NCI-H2081 (cell line): ENCODE measurements around the gene VPS8.

Source experiments
- DNase-seq, 2 experiments: peaks; one replicate each; lab custom pipeline; 2025; lab: John Stamatoyannopoulos, UW

The VPS8 gene

DNA sequence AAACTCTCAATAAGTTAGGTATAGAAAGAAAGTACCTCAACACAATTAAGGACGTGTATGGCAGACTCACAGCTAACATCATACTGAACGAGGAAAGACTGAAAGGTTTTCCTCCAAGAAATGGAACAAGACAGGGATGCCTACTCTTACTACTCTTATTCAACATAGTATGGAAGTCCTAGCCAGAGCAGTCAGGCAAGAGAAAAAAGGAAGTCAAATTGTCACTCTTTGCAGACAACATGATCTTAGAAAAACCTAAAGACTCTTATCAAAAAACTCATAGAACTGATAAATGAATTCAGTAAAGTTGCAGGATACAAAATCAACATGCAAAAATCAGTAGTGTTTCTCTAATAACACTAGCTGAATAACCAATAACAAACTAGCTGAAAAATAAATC is 244.9 kb downstream of the VPS8 start:
- DNase-seq: no peak

DNA sequence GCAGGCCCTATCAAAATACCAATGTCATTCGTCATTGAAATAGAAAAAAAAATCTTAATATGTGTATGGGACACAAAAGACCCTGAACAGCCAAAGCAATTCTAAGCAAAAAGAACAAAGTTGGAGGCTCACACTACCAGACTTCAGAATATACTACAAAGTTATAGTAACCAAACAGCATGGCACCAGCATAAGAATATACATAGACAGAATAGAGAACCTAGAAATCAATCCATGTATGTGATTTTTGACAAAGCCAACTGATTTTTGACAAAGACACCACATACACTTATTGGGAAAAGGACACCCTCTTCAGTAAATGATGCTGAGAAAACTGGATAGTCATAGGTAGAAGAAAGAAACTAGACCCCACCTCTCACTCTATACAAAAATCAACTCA is 245.9 kb downstream of the VPS8 start:
- no peak for DNase-seq

DNA sequence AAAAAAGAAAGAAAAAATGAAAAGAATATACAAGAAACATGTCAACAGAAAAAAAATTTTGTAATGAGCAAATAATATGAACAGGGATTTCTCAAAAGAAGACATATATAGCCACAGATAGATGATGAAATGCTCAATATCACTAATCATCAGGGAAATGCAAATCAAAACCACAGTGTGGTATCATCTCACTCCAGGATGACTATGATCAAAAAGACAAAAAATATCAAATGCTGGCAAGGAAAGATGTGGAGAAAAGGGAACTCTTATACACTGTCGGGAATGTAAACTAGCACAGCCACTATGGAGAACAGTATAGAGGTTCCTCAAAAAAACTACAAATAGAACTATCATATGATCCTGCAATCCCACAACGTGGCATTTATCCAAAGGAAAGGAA is 246.8 kb downstream of the VPS8 start:
- no peak for DNase-seq

DNA sequence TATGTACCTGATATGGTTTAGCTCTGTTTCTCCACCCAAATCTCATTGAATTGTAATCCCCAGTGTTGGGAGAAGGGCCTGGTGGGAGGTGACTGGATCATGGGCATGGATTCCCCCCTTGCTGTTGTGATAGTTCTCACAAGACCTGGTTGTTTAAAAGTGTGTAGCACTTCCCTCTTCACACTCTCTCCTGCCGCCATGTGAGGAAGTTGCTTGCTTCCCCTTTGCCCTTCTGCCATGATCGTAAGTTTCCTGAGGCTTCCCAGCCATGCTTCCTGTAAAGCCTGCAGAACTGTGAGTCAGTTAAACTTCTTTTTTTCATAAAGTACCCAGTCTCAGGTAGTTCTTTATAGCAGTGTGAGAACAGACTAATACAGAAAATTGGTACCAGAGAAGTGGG is 247.8 kb downstream of the VPS8 start:
- DNase-seq: no peak

DNA sequence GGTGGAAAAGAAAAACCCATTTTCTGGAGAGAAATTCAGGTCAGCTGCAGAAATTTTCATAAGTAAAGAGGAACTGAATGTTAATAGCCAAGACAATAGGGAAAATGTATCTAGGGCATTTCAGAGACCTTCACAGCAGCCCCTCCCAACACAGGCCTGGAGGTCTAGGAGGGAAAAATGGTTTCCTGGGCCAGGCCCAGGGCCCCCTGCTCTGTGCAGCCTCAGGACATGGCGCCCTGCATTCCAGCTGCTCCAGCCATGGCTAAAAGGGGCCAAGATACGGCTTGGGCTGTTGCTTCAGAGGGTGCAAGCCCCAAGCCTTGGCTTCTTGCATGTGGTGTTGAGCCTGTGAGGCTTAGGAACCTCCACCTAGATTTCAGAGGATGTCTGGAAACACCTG is 248.7 kb downstream of the VPS8 start:
- no peak for DNase-seq

DNA sequence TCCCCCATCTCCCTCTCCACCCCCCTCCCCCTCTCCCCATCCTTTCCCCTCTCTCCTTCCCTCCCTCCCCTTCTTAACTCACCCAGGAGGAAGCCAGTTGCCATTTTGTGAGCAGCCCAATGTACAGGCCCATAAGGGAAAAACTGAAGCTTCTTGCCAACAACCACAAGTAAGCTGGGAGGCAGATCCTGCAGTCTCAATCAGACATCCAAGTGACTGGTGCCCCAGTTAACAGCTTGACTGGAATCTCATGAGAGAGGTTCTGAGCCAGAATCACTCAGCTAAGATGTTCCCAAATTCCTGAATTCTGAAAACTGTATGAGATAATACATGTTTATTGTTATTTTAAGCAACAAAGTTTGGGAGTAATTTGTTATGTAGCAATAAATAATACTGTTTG is 250.2 kb downstream of the VPS8 start:
- DNase-seq: no peak

DNA sequence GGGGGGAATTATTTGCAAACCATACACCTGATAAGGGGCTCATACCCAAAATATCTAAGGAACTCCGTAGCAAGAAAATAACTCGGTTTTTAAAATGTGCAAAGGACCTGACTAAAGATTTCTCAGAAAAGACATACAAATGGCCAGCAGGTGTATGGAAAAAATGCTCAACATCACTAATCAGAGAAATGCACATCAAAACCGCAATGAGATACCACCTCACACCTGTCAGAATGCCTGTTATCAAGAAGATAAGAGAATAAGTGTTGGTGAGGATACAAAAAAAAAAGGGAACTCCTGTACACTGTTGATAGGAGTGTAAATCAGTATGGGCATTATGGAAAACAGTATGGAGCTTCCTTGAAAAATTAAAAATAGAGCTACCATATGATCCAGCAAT is 251.5 kb downstream of the VPS8 start:
- DNase-seq: no peak

DNA sequence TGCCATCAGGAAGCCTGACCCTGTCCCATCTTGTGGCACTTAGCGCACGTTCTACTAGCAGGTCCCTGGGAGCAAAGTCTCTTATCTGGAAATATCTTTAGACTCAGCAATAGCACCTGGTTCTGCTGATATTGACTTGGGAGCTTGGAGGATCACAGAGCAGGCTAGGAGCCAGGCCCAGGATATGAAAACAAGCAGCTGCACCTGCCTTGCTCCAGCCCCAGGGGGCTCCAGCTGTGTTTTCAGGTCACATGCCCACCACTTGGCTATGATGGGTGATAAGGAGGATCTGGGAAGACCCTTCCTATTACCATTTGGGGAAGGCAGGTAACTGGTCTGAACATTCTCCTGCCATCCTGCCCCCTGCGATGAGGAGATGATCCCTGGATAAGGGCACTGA is 253.1 kb downstream of the VPS8 start:
- DNase-seq: peak in 1 of 2 experiments; percentile 27

DNA sequence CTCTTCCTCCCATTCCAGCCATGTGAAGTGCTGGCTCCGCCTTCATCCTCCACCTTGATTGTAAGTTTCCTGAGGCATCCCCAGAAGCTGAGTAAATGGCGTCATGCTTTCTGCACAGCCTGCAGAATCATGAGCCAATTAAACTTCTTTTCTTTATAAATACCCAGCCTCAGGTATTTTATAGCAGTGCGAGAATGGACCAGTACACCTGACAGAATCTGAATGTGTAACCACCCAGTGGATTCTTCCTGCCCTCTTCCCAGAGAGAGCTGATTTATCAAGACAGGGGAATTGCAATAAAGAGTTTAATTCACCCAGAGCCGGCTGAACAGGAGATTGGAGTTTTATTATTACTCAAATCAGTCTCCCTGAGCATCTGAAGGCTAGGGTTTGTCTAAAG is 254.3 kb downstream of the VPS8 start:
- no peak for DNase-seq

DNA sequence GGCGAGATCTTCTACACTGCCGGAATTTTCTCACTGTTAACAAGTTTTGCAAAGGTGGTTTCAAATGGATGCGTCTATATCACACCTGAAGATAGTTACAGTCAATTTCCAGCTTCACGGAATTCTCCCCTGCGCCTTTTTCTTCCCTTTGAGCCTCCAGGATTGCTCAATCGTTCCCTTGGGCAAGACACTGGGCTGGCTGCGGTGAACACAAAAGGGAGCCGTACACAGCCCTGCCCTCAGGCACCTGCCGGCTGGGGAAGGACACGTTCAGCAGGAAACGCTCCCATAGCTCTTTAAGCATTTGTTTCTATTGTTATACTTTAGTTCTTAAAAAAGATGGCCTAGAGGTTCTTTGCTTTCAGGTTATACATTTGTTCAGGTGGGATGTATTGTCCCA is 255.2 kb downstream of the VPS8 start:
- no peak for DNase-seq

DNA sequence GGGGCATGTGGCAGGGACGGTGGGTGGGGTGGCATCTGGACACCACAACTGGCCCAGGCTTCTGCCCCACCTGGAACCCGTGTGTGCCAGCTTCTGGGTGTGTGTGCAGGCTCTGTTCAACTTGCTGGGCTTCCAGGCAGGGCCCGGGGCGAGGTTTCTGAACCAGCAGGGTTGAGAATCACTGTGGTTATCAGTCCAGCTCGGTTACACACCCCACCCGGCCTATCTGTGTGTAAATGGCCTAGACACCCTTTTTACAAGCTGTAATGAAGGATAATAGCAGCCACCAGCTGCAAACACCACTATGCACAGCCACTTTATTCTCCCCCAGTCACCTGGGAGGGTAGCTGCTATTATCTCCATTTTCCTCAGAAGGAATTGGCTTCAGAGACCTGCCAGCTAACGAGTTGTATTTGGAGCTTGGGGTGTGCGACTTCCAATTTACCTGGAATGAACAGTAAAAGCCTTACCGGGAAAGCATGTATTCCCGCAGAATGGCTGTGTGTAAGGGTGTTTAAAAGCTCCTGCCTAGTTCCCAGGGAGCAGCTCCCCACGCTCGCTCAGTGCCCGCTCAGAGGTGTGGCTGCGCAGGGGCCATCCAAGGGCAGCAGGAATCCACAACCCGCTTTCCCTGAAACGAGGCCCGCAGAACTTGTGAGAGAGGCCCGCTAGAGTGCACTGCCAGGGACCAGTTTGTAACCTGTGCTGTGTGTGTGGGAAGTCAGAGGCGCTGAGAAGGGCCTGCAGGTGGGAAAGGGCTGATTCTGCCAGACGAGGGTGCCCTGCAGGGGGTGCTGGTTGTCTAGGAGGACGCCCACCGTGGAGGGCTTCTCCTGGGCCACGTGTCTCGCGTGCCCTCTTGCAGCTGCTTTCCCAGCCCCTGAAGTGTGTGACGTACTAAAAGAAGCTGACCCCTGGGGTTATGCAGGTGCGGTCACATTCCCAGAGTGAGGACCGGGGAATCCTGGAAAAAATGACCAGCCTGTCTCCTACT is 257.4 kb downstream of the VPS8 start:
- DNase-seq: peak in 1 of 2 experiments; percentile 34

DNA sequence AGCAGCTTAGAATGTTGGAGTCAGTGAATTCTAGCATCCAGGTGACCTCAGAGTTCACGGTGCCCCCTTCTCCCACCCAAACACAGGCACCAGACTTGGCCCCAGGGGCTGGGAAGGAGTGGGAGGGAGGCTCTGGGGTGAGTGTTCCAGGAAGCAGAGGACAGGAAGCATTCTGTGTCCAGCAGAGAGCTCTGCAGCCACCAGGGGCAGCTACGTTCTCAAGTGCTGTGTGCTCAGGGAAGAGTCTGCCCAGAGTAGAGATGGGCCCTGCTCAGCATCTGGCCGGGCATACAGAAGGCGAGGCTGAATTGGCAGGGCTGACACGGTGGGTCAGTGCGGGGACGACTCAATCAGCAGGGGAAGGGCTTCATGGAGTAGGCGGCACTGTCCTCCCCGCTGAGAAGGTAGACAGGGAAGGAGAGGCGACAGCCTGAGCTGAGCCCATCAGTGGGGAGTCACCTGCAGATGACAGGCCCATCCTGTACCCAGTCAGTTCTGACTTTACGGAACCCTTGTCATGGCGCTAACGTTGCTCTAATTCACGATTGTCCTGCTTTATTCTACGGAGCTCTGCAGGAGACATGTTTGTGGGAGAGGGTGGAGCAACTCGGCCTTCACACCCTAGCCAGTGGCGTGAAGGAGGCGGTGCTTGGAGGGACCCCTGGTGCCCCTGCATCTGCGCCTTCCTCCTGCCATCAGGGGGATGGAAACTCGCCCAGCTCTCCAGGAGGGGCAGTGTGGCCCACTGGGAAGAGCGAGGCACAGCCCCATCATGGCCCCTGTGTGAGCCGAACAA is 258.7 kb downstream of the VPS8 start:
- no peak for DNase-seq

DNA sequence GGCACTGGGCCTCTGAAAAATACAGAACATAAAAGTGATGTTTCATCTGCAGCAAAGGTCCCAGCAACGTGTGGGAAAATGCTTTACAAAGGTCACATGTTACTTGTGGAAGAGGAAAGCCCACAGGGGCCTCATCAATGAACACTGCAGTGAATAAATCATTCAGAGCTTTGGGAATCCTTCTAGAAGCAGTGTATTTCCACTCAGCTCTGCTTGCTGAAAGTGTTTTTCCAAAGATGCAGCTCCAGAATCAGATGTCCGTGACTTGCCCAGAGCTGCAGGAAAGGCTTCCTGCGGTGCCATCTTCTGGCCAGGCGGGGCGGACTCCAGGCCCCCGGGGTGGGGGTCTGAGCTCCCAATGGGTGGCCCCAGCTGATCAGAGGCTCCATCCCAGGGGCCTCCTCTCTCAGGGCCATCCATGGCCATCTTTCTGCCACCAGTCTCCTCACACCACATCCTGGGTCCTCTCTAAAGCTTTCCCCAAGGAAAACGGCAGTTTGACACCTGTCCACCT is 259.4 kb downstream of the VPS8 start:
- DNase-seq: no peak

DNA sequence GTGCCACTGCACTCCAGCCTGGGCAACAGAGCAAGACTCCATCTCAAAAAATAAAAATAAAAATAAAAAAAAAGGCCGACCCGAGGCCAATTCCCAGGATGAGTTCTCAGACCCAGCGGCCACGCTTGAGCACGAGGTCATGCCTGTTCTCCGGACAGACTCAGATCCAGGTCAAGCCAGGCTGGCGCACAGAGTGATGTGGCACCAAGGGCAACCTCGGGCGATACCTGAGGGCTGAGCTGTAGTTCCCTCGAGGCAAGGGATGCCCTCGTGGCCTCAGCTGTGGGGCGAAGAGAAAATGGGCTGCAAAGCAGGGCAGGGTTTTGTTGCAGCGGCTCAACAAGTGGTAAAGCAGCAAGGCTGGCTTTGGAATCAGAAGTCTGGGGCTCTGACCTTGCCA is 263.6 kb downstream of the VPS8 start:
- DNase-seq: no peak

DNA sequence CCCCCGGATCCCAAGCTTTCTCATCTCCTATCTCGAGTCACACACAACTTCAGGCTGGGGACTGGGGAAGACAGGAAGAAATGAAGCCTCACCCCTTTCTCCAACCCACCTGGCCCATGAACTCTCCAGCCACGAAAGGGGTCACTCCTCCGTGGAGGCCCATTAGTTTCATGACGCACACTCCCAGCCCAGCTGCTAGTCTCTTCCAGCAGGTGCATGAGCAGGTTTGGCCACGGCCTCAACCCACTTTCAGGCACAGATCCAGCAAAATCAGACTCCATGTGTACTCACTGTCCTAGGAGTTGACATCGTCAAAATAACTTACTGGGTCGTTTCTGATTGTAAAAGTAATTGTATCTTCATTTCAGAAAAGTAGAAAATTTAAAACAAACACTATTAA is 264.3 kb downstream of the VPS8 start:
- peak in 1 of 2 experiments; percentile 29 for DNase-seq

DNA sequence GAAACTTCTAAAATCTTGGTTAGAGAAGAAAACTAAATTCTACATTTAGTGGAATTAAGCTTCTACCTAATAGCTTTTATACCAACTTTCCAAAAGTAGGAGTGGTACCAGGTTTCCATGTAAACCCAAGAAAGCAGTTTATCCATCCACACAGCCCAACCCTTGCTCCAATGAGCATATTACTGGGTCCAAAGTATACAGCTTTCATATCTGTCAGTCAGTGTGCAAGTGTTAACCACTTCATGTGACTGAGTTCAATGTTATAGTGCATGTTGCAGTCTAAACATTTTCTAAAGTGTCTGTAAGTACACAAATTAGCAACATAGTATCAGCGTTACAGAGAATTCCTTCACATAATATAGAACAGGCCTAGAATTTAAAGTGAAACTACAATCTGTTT is 267.7 kb downstream of the VPS8 start:
- no peak for DNase-seq

DNA sequence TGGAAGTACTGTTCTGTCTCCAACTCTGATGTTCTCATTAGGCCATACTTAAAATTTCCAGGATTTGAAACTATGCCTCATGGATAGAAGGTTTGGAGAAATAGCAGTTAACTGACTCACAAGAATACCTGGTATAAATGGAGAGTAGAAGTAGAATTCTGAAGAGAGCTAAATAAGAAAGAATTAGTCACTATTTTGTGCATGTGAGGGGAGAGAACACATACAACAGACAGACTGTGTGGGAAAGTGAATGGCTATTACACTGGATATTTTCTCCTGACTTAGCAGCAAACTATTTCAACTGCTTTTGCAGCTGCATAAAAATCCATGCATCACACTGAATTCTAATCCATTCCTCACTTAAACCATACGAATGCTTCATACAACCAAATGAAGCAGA is 269.6 kb downstream of the VPS8 start:
- no peak for DNase-seq

DNA sequence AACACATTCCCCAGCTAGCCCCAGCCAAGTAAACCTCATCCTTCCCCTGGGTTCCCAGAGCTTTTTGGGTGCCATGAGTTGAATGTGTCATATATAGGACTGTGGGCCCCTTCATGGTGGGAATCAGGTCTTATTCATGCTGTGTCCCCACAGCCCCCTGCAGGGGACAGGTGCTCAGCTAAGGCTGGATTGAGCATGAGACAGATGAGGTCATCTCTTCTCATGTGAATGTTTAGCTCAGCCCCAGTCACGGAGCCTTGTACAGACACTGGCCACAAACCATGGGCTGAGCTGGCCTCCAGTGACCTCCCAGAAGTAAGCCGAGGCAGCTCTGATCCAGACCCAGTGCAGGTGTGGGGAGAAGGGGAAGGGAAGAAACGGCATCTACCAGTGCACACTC is 270.2 kb downstream of the VPS8 start:
- no peak for DNase-seq

DNA sequence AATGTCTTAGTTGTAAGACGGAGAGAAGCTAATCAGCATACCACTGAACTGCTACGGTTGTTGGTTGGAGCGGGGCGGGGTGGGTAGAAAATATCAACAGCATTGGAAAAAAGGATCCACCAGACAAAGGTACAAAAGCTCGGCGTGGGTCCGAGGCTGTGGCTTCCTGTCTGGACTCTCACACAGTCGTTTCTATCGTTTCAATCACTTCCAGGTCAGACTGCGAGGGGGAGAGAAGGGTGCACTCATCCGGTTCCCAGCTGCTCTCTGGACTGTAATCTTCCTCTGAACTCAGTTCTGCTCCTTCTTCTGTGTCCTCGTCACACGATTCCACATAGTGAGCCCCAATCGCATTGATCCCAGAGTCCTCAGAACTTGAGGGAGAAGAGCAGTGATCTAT is 270.9 kb downstream of the VPS8 start:
- DNase-seq: no peak

DNA sequence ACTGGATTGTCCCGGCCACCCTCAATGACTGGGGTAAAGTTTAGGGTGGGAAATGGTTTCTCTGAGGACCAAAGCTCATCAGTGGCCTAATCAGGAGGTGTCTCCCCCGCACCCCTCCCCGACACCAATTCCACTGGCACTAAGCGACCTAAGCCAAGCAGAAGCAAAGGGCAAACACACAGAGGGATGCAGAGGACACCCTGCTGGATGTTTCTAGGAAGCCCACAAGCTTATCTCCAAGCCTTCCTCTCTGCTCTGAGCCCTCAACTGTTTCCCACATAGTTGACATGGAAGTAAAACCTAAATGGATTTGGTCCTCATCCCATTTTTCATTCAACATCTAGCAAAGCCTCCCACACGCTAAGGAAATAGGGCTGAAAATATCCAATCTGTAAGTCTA is 272.4 kb downstream of the VPS8 start:
- DNase-seq: no peak

DNA sequence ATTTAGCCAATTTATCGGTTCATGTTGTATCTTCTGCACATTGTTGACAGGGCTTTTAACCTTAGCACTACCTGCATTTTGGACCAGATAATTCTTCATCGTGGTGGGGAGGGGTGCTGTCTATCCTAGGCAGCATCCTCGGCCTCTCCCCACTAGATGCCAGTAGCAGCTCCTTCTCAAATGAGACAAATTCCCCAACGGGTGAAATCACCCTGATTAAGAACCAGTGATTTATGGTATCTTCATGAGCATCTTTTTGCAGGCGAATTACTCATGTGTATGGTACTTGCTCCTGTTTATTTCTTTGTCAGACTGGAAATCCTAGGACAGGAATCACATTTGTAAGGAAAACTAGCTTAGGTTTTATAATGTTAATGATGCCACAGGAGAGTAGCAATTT is 272.9 kb downstream of the VPS8 start:
- DNase-seq: no peak

DNA sequence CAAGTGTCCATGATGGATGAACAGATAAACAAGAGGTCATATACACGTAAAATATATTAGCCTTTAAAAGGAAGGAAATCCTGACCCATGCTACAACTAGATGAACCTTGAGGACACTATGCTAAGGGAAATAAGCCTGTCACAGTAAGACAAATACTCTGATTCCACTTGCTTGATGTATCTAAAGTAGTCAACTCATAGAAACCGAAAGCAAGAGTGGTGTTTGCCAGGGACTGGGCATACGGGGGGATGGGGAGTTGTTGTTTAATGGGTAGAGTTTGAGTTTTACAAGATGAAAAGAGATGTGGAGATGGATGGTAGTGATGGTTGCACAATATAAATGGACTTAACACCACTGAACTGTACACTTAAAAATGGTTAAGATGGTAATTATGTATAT is 275.5 kb downstream of the VPS8 start:
- DNase-seq: no peak

DNA sequence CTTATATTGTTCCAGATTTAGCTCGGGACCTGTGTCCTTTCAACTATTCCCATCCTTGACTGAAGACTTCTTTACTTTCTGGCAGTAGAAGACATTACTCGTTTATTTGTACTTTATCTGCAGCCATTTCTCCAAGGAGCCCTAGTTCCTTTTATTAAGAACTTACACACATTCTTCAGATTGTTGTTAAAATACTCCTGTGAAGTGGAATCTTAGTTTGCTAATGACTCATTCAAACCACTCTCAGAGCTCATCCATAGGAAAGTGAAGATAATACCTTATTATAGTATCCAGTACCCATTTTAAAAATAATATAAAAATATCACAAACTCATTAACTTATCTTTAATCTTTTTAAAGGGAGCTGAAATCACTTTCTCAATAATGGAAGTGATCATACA is 277.4 kb downstream of the VPS8 start:
- DNase-seq: no peak
